CD4-positive, alpha-beta T cell (primary cell): ENCODE data around the gene MAP2K3. TPM values are rescaled to one million over a fixed set of nuclear protein-coding genes. Genes with fewer than 3 reads are reported as not detected.

ENCODE experiments used
- ATAC-seq: fragments of 200-7000 bp; cut with Tn5 transposase; one replicate; pipeline ENCODE4 v1.10.0; 2022; ENCODE audit warnings: mild to moderate bottlenecking; ENCODE audit not compliant: poor library complexity
- CTCF ChIA-PET: fragments of 350-600 bp; sonication (Branson Sonifier 250); formaldehyde crosslinking; loops from one replicate; lab custom pipeline; 2021; ENCODE audit warnings: antibody characterized with exemption, inconsistent platforms; lab: Charles Lee
- POLR2A ChIA-PET: fragments of 350-600 bp; sonication (Branson Sonifier 250); formaldehyde crosslinking; loops from one replicate; lab custom pipeline; 2021; ENCODE audit warnings: antibody characterized with exemption, inconsistent platforms; lab: Charles Lee
- DNase-seq, 14 experiments: peaks; one replicate each; pipeline ENCODE4 v3.0.0-alpha.2; 2013 to 2020; ENCODE audit warnings: mixed read lengths in 2 of 14
- H3K27ac ChIP-seq, 2 donors: one replicate each; pipeline versions ENCODE4 v1.5.1 to v1.7.0; 2013; ENCODE audit warnings: low read length in 2 of 2, low read depth in 1 of 2, mild to moderate bottlenecking in 1 of 2
- H3K27me3 ChIP-seq, 2 experiments: 1 replicate in 1 of 2; 2 replicates in 1 of 2; pipeline versions ENCODE4 v1.6.1 to v1.7.0; 2013; ENCODE audit warnings: low read length in 2 of 2, control low read depth in 1 of 2, mild to moderate bottlenecking in 1 of 2, moderate library complexity in 1 of 2; ENCODE audit not compliant: insufficient read depth in 2 of 2, control insufficient read depth in 1 of 2
- H3K36me3 ChIP-seq: one replicate; pipeline ENCODE4 v1.6.1; 2013; ENCODE audit warnings: low read length, control low read depth; ENCODE audit not compliant: insufficient read depth
- H3K4me1 ChIP-seq: one replicate; pipeline ENCODE4 v1.6.1; 2013; ENCODE audit warnings: low read length, control low read depth; ENCODE audit not compliant: insufficient read depth
- H3K4me3 ChIP-seq: one replicate; pipeline ENCODE4 v1.5.1; 2013; ENCODE audit warnings: mild to moderate bottlenecking, low read length, moderate library complexity
- H3K9me3 ChIP-seq, 2 experiments: 1 replicate in 1 of 2; 2 replicates in 1 of 2; pipeline versions ENCODE4 v1.6.1 to v1.7.0; 2013; ENCODE audit warnings: low read length in 2 of 2, mild to moderate bottlenecking in 2 of 2, control low read depth in 1 of 2, moderate library complexity in 1 of 2; ENCODE audit not compliant: control insufficient read depth in 1 of 2, insufficient read depth in 1 of 2
- H3K27ac Mint-ChIP-seq: one replicate; pipeline ENCODE4 v1.8.0; 2020; ENCODE audit warnings: mixed read lengths
- H3K27me3 Mint-ChIP-seq: one replicate; pipeline ENCODE4 v1.8.0; 2021; ENCODE audit warnings: mixed read lengths
- H3K36me3 Mint-ChIP-seq: one replicate; pipeline ENCODE4 v1.8.0; 2021; ENCODE audit warnings: low read depth, mixed read lengths
- H3K4me1 Mint-ChIP-seq: one replicate; pipeline ENCODE4 v1.8.0; 2021; ENCODE audit warnings: low read depth, mixed read lengths
- H3K4me3 Mint-ChIP-seq: one replicate; pipeline ENCODE4 v1.8.0; 2020; ENCODE audit warnings: mild to moderate bottlenecking, mixed read lengths
- H3K9me3 Mint-ChIP-seq: one replicate; pipeline ENCODE4 v1.8.0; 2020; ENCODE audit warnings: mixed read lengths
- CTCF ChIP-seq: fragments of 200-600 bp; IDR thresholded peaks from one replicate; pipeline ENCODE4 v1.8.0; 2022; ENCODE audit warnings: antibody characterized with exemption, mild to moderate bottlenecking
- intact Hi-C, 2 experiments: fragments of 100-400 bp; cut with DNase I in 1 of 2; cut with micrococcal nuclease in 1 of 2; formaldehyde crosslinking; loops; one replicate each; pipeline versions ENCODE4 v1.15.1 to v1.9.0; 2023 to 2025; cut with DNase I, micrococcal nuclease
- total RNA-seq, 174 experiments: library from RNA in 2 of 174; stranded (reverse) in 2 of 174; gene quantifications; one replicate each; pipeline ENCODE4 v1.2.3 and lab custom pipeline; 2021 to 2026

The MAP2K3 gene
- total RNA-seq, 2 experiments from 2014 or later: 36.8 to 38.5 TPM

- CTCF ChIA-PET: no interaction called here
- Histone ChIP-seq H3K27ac (no peak overlapping the region), H3K4me3 (no peak overlapping the region), H3K36me3 (no peaks in the 10 kb centered on the region), H3K4me1 (no peaks in the 10 kb centered on the region), H3K27me3 (no peaks in the 10 kb centered on the region), H3K9me3 (peaks cover 0 to 3% of the 10 kb centered on the region in 2 experiments)
- DNase-seq: no peak
- no peak overlapping the region for H3K4me3 Mint-ChIP-seq
- H3K9me3 Mint-ChIP-seq: no peaks in the 10 kb centered on the region
- H3K27ac Mint-ChIP-seq: no peak overlapping the region
- no peaks in the 10 kb centered on the region for H3K36me3 Mint-ChIP-seq
- intact Hi-C loops: no loop called here
- no peaks in the 10 kb centered on the region for H3K27me3 Mint-ChIP-seq
- POLR2A ChIA-PET: no interaction called here
- ATAC-seq: no peak
- no peak for TF ChIP-seq CTCF
- no peaks in the 10 kb centered on the region for H3K4me1 Mint-ChIP-seq
Observed at GRCh38 chr17:21352981-21353265, 68.4 kb downstream of the MAP2K3 start.

- TF ChIP-seq CTCF: no peak
- intact Hi-C loops: no loop called here
- H3K27ac Mint-ChIP-seq: no peak overlapping the region
- H3K9me3 Mint-ChIP-seq: no peaks in the 10 kb centered on the region
- ChIA-PET POLR2A (no interaction called here), CTCF (no interaction called here)
- H3K9me3 ChIP-seq: peaks cover 0 to 3% of the 10 kb centered on the region in 2 experiments
- no peaks in the 10 kb centered on the region for H3K36me3 ChIP-seq
- no peaks in the 10 kb centered on the region for H3K27me3 Mint-ChIP-seq
- no peak overlapping the region for H3K27ac ChIP-seq
- no peaks in the 10 kb centered on the region for H3K36me3 Mint-ChIP-seq
- H3K27me3 ChIP-seq: no peaks in the 10 kb centered on the region
- H3K4me3 Mint-ChIP-seq: no peak overlapping the region
- DNase-seq (no peak), ATAC-seq (no peak)
- no peak overlapping the region for H3K4me3 ChIP-seq
- H3K4me1 ChIP-seq: no peaks in the 10 kb centered on the region
- H3K4me1 Mint-ChIP-seq: no peaks in the 10 kb centered on the region
Observed at GRCh38 chr17:21353326-21354010, 69.0 kb downstream of the MAP2K3 start.

GRCh38 chr17:21354796-21355385 is 70.4 kb downstream of the MAP2K3 start:
- H3K4me3 ChIP-seq: no peak overlapping the region
- intact Hi-C loops: no loop called here
- H3K27me3 ChIP-seq: no peaks in the 10 kb centered on the region
- no peaks in the 10 kb centered on the region for H3K36me3 Mint-ChIP-seq
- DNase-seq (no peak), ATAC-seq (no peak)
- H3K4me1 ChIP-seq: no peaks in the 10 kb centered on the region
- H3K9me3 Mint-ChIP-seq: no peaks in the 10 kb centered on the region
- no peaks in the 10 kb centered on the region for H3K4me1 Mint-ChIP-seq
- no peak overlapping the region for H3K27ac ChIP-seq
- H3K27me3 Mint-ChIP-seq: no peaks in the 10 kb centered on the region
- TF ChIP-seq CTCF: no peak
- H3K36me3 ChIP-seq: no peaks in the 10 kb centered on the region
- no peak overlapping the region for H3K4me3 Mint-ChIP-seq
- ChIA-PET CTCF (no interaction called here), POLR2A (no interaction called here)
- no peak overlapping the region for H3K27ac Mint-ChIP-seq
- H3K9me3 ChIP-seq: no peaks in the 10 kb centered on the region
